ENCODE results near the gene RAMACL. TPM values are rescaled to one million over a fixed set of nuclear protein-coding genes. Genes with fewer than 3 reads are reported as not detected.

Gene RAMACL
- total RNA-seq, 1 donor from 2014 or later: 1.2 TPM

- H3K27me3 Mint-ChIP-seq (ENCODE audit: low read depth, unreplicated experiment): no peaks in the 10 kb centered on the region
- Histone ChIP-seq H3K4me1 (ENCODE audit: insufficient read depth, low read length) (peaks cover 4% of the 10 kb centered on the region), H3K27ac (ENCODE audit: low read depth, low read length) (no peak overlapping the region), H3K27me3 (ENCODE audit: insufficient read depth, low read length) (no peaks in the 10 kb centered on the region), H3K4me2 (ENCODE audit: low read length) (no peak overlapping the region), H3K9ac (ENCODE audit: low read length) (no peak overlapping the region), H3K79me2 (ENCODE audit: insufficient read depth, low read length) (peaks cover 10% of the 10 kb centered on the region), H3K4me3 (ENCODE audit: insufficient read depth, low read depth, low read length) (no peak overlapping the region), H2AFZ (ENCODE audit: low read depth, low read length) (no peak overlapping the region), H3K36me3 (ENCODE audit: insufficient read depth, low read length) (no peaks in the 10 kb centered on the region), H4K20me1 (ENCODE audit: insufficient read depth, low read length) (no peaks in the 10 kb centered on the region), H3K9me3 (ENCODE audit: insufficient read depth, low read depth, low read length) (no peaks in the 10 kb centered on the region)
- peaks cover 7% of the 10 kb centered on the region for H3K9me3 Mint-ChIP-seq (ENCODE audit: unreplicated experiment)
- FAIRE-seq (no peak), DNase-seq (ENCODE audit: low read depth) (no peak)
- H3K27ac Mint-ChIP-seq (ENCODE audit: unreplicated experiment): no peak overlapping the region
- H3K4me1 Mint-ChIP-seq (ENCODE audit: low read depth, unreplicated experiment): peaks cover 21% of the 10 kb centered on the region
- no peak overlapping the region for H3K4me3 Mint-ChIP-seq (ENCODE audit: unreplicated experiment)
- TF ChIP-seq EZH2 (IDR thresholded peaks at IDR 0.05; ENCODE audit: insufficient read depth, low read length) (no peak), CTCF (IDR thresholded peaks at IDR 0.05; ENCODE audit: insufficient read depth, low read depth, low read length) (no peak)
- H3K36me3 Mint-ChIP-seq (ENCODE audit: low read depth, unreplicated experiment): peaks cover 13% of the 10 kb centered on the region
Observed at GRCh38 chr6:166545156-166546034, 41.1 kb downstream of the RAMACL start.

GRCh38 chr6:166544296-166544605 is 42.2 kb downstream of the RAMACL start:
- Histone ChIP-seq H3K36me3 (ENCODE audit: insufficient read depth, low read length) (no peaks in the 10 kb centered on the region), H4K20me1 (ENCODE audit: insufficient read depth, low read length) (no peaks in the 10 kb centered on the region), H3K27me3 (ENCODE audit: insufficient read depth, low read length) (no peaks in the 10 kb centered on the region), H3K4me2 (ENCODE audit: low read length) (no peak overlapping the region), H3K9me3 (ENCODE audit: insufficient read depth, low read depth, low read length) (no peaks in the 10 kb centered on the region), H3K79me2 (ENCODE audit: insufficient read depth, low read length) (peaks cover 6% of the 10 kb centered on the region), H3K4me3 (ENCODE audit: insufficient read depth, low read depth, low read length) (no peak overlapping the region), H3K9ac (ENCODE audit: low read length) (no peak overlapping the region), H3K4me1 (ENCODE audit: insufficient read depth, low read length) (peaks cover 4% of the 10 kb centered on the region), H3K27ac (ENCODE audit: low read depth, low read length) (no peak overlapping the region), H2AFZ (ENCODE audit: low read depth, low read length) (no peak overlapping the region)
- H3K27ac Mint-ChIP-seq (ENCODE audit: unreplicated experiment): no peak overlapping the region
- peaks cover 2% of the 10 kb centered on the region for H3K9me3 Mint-ChIP-seq (ENCODE audit: unreplicated experiment)
- H3K4me3 Mint-ChIP-seq (ENCODE audit: unreplicated experiment): no peak overlapping the region
- DNase-seq (ENCODE audit: low read depth) (no peak), FAIRE-seq (no peak)
- TF ChIP-seq EZH2 (IDR thresholded peaks at IDR 0.05; ENCODE audit: insufficient read depth, low read length): no peak
- TF ChIP-seq CTCF (IDR thresholded peaks at IDR 0.05; ENCODE audit: insufficient read depth, low read depth, low read length): no peak
- peaks cover 26% of the 10 kb centered on the region for H3K4me1 Mint-ChIP-seq (ENCODE audit: low read depth, unreplicated experiment)
- H3K27me3 Mint-ChIP-seq (ENCODE audit: low read depth, unreplicated experiment): no peaks in the 10 kb centered on the region
- H3K36me3 Mint-ChIP-seq (ENCODE audit: low read depth, unreplicated experiment): peaks cover 10% of the 10 kb centered on the region

Data from astrocyte (in vitro differentiated cells and primary cell).